Measurements from ENCODE around the gene PCDHGC4.

PCDHGC4 gene

DNA sequence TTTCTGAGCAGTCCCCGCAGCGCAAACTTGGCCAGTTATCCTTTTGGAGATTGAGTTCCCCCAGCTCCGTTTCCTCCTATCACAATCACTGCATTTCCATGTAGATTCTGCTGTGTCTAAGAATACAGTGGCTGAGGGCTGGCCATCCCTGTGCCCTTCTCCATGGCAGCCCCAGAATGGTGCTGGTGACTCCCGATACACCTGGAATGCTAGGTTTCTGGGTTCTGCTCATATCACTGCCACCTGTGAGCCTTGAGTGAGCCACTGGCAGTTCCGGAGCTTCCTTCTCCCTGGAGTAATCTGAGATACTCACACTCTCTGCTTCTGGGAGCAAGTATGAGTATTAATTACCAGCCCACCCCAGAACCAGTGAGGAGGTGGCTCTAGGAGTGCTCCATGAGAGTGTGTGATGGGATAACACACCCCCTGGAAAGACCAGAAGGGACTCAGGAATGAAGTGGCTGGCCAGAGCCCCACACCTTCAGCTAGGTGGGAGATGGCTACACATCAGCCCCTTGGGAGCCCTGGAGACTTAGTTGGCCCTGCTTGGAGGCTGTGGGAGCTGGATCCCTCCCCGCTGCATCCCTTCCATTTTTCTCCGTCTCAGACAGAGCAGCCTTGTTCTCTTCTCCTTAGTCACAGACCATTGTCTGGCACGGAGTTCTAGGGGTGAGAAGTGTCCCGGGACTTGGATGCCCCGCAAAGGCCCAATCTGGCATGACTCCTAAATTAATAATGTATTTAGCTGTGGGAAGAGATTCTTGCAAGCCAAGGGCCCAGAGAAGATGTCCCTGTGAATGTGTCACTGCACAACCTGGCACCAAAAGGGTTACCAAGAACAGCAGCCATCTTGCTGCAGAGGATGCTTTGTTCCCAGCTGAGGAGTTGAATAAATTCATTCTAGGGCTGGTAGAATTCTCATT is 8.9 kb downstream of the PCDHGC4 start:
- no peak for TF ChIP-seq SIN3A (IDR thresholded peaks at IDR 0.05; ENCODE audit: borderline replicate concordance, insufficient read depth, low read length)
- TF ChIP-seq POLR2AphosphoS5 (IDR thresholded peaks at IDR 0.05; ENCODE audit: low read depth, low read length): no peak
- TF ChIP-seq FOXP2 (optimal IDR thresholded peaks at IDR 0.05; ENCODE audit: borderline replicate concordance, extremely low read depth, extremely low read length, insufficient read depth): no peak
- TF ChIP-seq, protein P1, sequence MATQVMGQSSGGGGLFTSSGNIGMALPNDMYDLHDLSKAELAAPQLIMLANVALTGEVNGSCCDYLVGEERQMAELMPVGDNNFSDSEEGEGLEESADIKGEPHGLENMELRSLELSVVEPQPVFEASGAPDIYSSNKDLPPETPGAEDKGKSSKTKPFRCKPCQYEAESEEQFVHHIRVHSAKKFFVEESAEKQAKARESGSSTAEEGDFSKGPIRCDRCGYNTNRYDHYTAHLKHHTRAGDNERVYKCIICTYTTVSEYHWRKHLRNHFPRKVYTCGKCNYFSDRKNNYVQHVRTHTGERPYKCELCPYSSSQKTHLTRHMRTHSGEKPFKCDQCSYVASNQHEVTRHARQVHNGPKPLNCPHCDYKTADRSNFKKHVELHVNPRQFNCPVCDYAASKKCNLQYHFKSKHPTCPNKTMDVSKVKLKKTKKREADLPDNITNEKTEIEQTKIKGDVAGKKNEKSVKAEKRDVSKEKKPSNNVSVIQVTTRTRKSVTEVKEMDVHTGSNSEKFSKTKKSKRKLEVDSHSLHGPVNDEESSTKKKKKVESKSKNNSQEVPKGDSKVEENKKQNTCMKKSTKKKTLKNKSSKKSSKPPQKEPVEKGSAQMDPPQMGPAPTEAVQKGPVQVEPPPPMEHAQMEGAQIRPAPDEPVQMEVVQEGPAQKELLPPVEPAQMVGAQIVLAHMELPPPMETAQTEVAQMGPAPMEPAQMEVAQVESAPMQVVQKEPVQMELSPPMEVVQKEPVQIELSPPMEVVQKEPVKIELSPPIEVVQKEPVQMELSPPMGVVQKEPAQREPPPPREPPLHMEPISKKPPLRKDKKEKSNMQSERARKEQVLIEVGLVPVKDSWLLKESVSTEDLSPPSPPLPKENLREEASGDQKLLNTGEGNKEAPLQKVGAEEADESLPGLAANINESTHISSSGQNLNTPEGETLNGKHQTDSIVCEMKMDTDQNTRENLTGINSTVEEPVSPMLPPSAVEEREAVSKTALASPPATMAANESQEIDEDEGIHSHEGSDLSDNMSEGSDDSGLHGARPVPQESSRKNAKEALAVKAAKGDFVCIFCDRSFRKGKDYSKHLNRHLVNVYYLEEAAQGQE (IDR thresholded peaks at IDR 0.05; ENCODE audit: insufficient read depth in 1 of 2, low read depth in 2 of 2, low read length in 2 of 2): no peak
- no peak for TF ChIP-seq TAF1 (IDR thresholded peaks at IDR 0.05; ENCODE audit: borderline replicate concordance, insufficient read depth, low read length)

DNA sequence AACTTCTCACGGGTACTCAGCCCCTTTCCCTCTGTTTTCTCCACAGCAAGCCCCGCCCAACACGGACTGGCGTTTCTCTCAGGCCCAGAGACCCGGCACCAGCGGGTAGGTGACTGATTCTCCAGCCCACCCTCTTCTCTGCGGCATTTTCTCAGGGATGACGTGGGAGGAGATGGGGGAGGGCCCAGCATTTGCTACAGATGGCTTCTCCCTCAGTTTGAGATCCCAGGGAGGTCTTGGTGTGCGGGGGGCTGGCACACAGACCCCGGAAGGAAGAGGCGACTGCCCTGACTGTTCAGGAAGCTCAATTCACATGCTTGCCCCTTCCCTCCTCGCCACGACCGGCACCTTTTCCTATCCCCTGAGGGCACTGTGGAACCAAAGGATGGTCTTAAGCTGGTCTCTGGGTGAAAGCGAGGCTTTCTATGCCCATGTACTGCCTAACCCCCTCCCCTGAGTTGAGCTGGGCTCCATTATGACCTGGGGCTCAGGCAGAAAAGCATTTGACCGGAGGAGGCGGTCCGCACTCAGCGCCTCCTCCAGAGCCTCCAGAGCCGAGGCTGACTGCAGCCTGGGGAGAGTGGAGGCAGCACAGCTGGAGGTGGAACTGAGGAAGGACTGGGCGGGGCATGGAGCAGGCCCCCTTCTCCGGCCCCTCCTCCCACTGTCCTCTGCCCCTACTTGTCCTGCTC is 10.1 kb downstream of the PCDHGC4 start:
- TF ChIP-seq, protein P1 (IDR thresholded peaks at IDR 0.05; ENCODE audit: insufficient read depth in 1 of 2, low read depth in 2 of 2, low read length in 2 of 2): no peak
- TF ChIP-seq FOXP2 (optimal IDR thresholded peaks at IDR 0.05; ENCODE audit: borderline replicate concordance, extremely low read depth, extremely low read length, insufficient read depth) (no peak), SIN3A (IDR thresholded peaks at IDR 0.05; ENCODE audit: borderline replicate concordance, insufficient read depth, low read length) (no peak), TAF1 (IDR thresholded peaks at IDR 0.05; ENCODE audit: borderline replicate concordance, insufficient read depth, low read length) (no peak), POLR2AphosphoS5 (IDR thresholded peaks at IDR 0.05; ENCODE audit: low read depth, low read length) (no peak)

DNA sequence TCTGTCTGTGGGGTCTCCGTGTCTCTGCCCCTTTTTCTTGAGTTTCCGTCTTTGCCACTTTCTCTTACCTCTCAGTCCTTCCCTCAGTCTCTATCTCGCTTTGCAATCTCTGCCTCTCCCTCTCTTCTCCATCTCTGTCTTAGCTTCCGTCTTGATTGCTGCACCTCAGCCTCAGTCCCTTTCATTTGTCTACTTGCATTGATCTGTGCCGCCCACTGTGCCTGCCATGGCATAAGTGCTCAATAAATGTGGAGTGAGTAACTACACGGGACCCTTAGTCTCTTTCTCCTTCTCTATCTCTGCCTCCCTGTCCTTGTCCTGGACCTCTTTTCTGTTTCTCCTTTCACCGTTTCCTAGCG is 10.6 kb downstream of the PCDHGC4 start:
- TF ChIP-seq FOXP2 (optimal IDR thresholded peaks at IDR 0.05; ENCODE audit: borderline replicate concordance, extremely low read depth, extremely low read length, insufficient read depth) (no peak), SIN3A (IDR thresholded peaks at IDR 0.05; ENCODE audit: borderline replicate concordance, insufficient read depth, low read length) (no peak), TAF1 (IDR thresholded peaks at IDR 0.05; ENCODE audit: borderline replicate concordance, insufficient read depth, low read length) (no peak), POLR2AphosphoS5 (IDR thresholded peaks at IDR 0.05; ENCODE audit: low read depth, low read length) (no peak)
- TF ChIP-seq, protein P1 (IDR thresholded peaks at IDR 0.05; ENCODE audit: insufficient read depth in 1 of 2, low read depth in 2 of 2, low read length in 2 of 2): no peak

DNA sequence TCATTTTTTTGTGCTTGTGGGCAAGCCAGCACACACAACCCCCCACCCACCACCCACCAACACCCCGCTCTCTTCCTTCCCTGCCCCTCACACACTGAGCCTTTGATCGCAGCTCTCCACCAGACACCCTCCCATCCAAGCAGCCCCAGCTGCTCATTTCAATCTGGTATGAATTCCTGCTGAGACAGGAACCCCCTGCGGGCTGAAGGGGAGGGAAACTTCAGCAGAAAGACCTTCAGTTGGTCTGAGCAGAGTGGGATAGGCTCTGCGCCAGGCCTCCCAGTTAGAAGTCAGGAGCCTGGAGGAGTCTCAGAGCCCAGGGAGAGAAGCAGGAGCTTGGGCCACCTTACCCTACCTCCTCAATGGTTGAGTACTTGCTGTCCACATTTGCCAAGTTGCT is 11.2 kb downstream of the PCDHGC4 start:
- TF ChIP-seq, protein P1 (IDR thresholded peaks at IDR 0.05; ENCODE audit: insufficient read depth in 1 of 2, low read depth in 2 of 2, low read length in 2 of 2): no peak
- TF ChIP-seq POLR2AphosphoS5 (IDR thresholded peaks at IDR 0.05; ENCODE audit: low read depth, low read length): no peak
- TF ChIP-seq TAF1 (IDR thresholded peaks at IDR 0.05; ENCODE audit: borderline replicate concordance, insufficient read depth, low read length): no peak
- no peak for TF ChIP-seq SIN3A (IDR thresholded peaks at IDR 0.05; ENCODE audit: borderline replicate concordance, insufficient read depth, low read length)
- no peak for TF ChIP-seq FOXP2 (optimal IDR thresholded peaks at IDR 0.05; ENCODE audit: borderline replicate concordance, extremely low read depth, extremely low read length, insufficient read depth)

All from PFSK-1 (cell line).